HG03066 (cell line): Measurements from ENCODE around the gene ENHO.

Source experiments
- ATAC-seq: cut with Tn5 transposase; IDR thresholded peaks from one replicate; pipeline ENCODE4 v1.9.1; 2021; ENCODE audit warnings: low read depth; ENCODE audit not compliant: unreplicated experiment

The ENHO gene

GRCh38 chr9:34555936-34556525 is 33.2 kb upstream of the ENHO start:
- no peak for ATAC-seq

GRCh38 chr9:34555500-34555899 is 32.7 kb upstream of the ENHO start:
- ATAC-seq = no peak

GRCh38 chr9:34555002-34555348 is 32.2 kb upstream of the ENHO start:
- ATAC-seq = no peak

GRCh38 chr9:34554211-34555001 is 31.6 kb upstream of the ENHO start:
- no peak for ATAC-seq

GRCh38 chr9:34553511-34554021 is 30.8 kb upstream of the ENHO start:
- ATAC-seq = no peak

GRCh38 chr9:34552986-34553385 is 30.2 kb upstream of the ENHO start:
- ATAC-seq = no peak

- ATAC-seq = no peak
Measured at GRCh38 chr9:34552606-34552981, 29.8 kb upstream of the ENHO start.

GRCh38 chr9:34551751-34552605 is 29.2 kb upstream of the ENHO start:
- ATAC-seq = no peak

- no peak for ATAC-seq
Measured at GRCh38 chr9:34550681-34551270, 28.0 kb upstream of the ENHO start.

- no peak for ATAC-seq
Measured at GRCh38 chr9:34550016-34550680, 27.4 kb upstream of the ENHO start.

- no peak for ATAC-seq
Measured at GRCh38 chr9:34549407-34549732, 26.6 kb upstream of the ENHO start.

- no peak for ATAC-seq
Measured at GRCh38 chr9:34547960-34548611, 25.3 kb upstream of the ENHO start.

GRCh38 chr9:34546834-34547827 is 24.3 kb upstream of the ENHO start:
- no peak for ATAC-seq

GRCh38 chr9:34546102-34546833 is 23.5 kb upstream of the ENHO start:
- ATAC-seq = no peak

- no peak for ATAC-seq
Measured at GRCh38 chr9:34545497-34545896, 22.7 kb upstream of the ENHO start.

GRCh38 chr9:34544035-34544434 is 21.2 kb upstream of the ENHO start:
- no peak for ATAC-seq

GRCh38 chr9:34541540-34541939 is 18.8 kb upstream of the ENHO start:
- ATAC-seq = no peak

GRCh38 chr9:34540827-34541226 is 18.0 kb upstream of the ENHO start:
- ATAC-seq = no peak
